ENCODE results near the gene CCIN. TPM values are rescaled to one million over a fixed set of nuclear protein-coding genes. Genes with fewer than 3 reads are reported as not detected.

CCIN gene
- total and polyA plus RNA-seq, 2 of the 13 experiments (the other 11 are each of a cell fraction or from before 2014, with no cell fraction given): not detected

DNA sequence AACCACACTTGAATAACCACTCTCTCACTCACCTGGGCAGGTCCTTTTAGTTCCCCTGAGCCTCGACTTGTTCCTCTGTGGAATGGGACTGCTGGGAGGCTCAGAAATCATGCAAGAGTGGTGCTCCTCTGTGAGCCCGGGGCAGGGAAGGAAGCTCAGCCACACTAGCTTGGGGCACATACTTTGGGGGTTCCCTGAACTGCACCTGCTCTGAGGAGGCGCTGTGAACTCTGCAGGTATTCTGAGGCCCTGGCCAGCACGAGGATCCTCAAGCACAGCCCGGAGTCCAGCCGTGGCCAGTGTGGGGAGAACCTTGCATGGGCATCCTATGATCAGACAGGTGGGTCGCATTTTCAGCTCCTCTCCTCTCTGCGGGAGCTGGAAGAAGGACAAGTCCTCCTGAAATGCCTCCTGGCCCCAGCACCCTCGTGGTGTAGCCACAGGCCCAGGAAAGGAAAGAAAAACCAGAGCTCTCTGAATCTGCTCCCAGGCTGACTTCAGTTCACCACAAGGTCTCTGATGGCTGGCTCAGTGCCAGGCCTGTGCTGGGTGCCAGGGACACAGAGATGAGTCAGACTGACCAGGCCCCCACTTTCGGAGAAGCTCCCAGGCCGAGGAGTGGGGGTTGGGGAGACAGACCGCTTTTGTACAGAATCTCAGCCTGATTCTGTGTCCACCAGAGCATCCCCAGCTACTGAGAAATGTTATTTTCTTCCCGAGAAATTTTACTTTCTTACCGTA is 20.7 kb upstream of the CCIN start:
- POLR2A ChIA-PET: interaction anchor here (0.6 to 1.4 kb wide), 4 partner anchors 9 to 192 kb away, joined by 3 to 4 read pairs (median 3); partner anchors contain the start of gene CLTA
- no peak for TF ChIP-seq REL (CRISPR knock-in tag; conservative IDR thresholded peaks at IDR 0.05)
- TF ChIP-seq, protein P1, sequence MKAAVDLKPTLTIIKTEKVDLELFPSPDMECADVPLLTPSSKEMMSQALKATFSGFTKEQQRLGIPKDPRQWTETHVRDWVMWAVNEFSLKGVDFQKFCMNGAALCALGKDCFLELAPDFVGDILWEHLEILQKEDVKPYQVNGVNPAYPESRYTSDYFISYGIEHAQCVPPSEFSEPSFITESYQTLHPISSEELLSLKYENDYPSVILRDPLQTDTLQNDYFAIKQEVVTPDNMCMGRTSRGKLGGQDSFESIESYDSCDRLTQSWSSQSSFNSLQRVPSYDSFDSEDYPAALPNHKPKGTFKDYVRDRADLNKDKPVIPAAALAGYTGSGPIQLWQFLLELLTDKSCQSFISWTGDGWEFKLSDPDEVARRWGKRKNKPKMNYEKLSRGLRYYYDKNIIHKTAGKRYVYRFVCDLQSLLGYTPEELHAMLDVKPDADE (CRISPR knock-in tag; IDR thresholded peaks at IDR 0.05): no peak
- no peak for TF ChIP-seq DMAP1 (CRISPR knock-in tag; IDR thresholded peaks at IDR 0.05)
- no peak for TF ChIP-seq RBM39 (IDR thresholded peaks at IDR 0.05; ENCODE audit: low read depth, low read length, poor library complexity, severe bottlenecking)
- no peak for TF ChIP-seq TEAD2 (CRISPR knock-in tag; IDR thresholded peaks at IDR 0.05)
- TF ChIP-seq ZBTB1 (CRISPR knock-in tag; IDR thresholded peaks at IDR 0.05; ENCODE audit: borderline replicate concordance): no peak
- TF ChIP-seq LCORL (IDR thresholded peaks at IDR 0.05): peak; percentile 69
- TF ChIP-seq LCORL (CRISPR knock-in tag; IDR thresholded peaks at IDR 0.05): no peak
- no peak for TF ChIP-seq ZNF720 (CRISPR knock-in tag; IDR thresholded peaks at IDR 0.05)
- TF ChIP-seq, protein P2, sequence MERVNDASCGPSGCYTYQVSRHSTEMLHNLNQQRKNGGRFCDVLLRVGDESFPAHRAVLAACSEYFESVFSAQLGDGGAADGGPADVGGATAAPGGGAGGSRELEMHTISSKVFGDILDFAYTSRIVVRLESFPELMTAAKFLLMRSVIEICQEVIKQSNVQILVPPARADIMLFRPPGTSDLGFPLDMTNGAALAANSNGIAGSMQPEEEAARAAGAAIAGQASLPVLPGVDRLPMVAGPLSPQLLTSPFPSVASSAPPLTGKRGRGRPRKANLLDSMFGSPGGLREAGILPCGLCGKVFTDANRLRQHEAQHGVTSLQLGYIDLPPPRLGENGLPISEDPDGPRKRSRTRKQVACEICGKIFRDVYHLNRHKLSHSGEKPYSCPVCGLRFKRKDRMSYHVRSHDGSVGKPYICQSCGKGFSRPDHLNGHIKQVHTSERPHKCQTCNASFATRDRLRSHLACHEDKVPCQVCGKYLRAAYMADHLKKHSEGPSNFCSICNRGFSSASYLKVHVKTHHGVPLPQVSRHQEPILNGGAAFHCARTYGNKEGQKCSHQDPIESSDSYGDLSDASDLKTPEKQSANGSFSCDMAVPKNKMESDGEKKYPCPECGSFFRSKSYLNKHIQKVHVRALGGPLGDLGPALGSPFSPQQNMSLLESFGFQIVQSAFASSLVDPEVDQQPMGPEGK (CRISPR knock-in tag; IDR thresholded peaks at IDR 0.05): peak; percentile 60; the same call in 1 of the 2 replicates
- no peak for TF ChIP-seq NR2F6 (IDR thresholded peaks at IDR 0.05)
- no peak for TF ChIP-seq NR2F6 (CRISPR knock-in tag; IDR thresholded peaks at IDR 0.05)
- TF ChIP-seq, protein P3, sequence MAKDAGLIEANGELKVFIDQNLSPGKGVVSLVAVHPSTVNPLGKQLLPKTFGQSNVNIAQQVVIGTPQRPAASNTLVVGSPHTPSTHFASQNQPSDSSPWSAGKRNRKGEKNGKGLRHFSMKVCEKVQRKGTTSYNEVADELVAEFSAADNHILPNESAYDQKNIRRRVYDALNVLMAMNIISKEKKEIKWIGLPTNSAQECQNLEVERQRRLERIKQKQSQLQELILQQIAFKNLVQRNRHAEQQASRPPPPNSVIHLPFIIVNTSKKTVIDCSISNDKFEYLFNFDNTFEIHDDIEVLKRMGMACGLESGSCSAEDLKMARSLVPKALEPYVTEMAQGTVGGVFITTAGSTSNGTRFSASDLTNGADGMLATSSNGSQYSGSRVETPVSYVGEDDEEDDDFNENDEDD (CRISPR knock-in tag; IDR thresholded peaks at IDR 0.05; ENCODE audit: borderline replicate concordance): no peak
- TF ChIP-seq YY1 (IDR thresholded peaks at IDR 0.05; ENCODE audit: insufficient read depth, insufficient replicate concordance, low read depth, low read length): no peak
- TF ChIP-seq ZNF607 (CRISPR knock-in tag; IDR thresholded peaks at IDR 0.05; ENCODE audit: borderline replicate concordance): no peak
- TF ChIP-seq, protein P4, sequence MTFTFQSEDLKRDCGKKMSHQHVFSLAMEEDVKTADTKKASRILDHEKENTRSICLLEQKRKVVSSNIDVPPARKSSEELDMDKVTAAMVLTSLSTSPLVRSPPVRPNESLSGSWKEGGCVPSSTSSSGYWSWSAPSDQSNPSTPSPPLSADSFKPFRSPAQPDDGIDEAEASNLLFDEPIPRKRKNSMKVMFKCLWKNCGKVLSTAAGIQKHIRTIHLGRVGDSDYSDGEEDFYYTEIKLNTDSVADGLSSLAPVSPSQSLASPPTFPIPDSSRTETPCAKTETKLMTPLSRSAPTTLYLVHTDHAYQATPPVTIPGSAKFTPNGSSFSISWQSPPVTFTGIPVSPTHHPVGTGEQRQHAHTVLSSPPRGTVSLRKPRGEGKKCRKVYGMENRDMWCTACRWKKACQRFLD (CRISPR knock-in tag; IDR thresholded peaks at IDR 0.05; ENCODE audit: borderline replicate concordance): 0 out of 2 replicates have a peak, but pooled peaks have one; percentile 43
- no peak for TF ChIP-seq ATF7-NPFF (CRISPR knock-in tag; IDR thresholded peaks at IDR 0.05; ENCODE audit: low read depth)
- no peak for TF ChIP-seq NFIC (IDR thresholded peaks at IDR 0.05; ENCODE audit: low read length)

More for the DNA sequence above, 20.7 kb upstream of the CCIN start:
- in situ Hi-C loops (cut with HindIII; ENCODE audit: extremely low pct_ligation_motif_present, low pct_unique_long_range_greater_than_20kb): no loop called here
- Histone ChIP-seq H3K36me3 (replicated peaks in 1 of 2; ENCODE audit: control insufficient read depth in 1 of 2, insufficient read depth in 2 of 2, low read length in 2 of 2) (no peaks in the 10 kb centered on the region), H3K27me3 (ENCODE audit: control insufficient read depth in 1 of 2, insufficient read depth in 2 of 2, low read length in 2 of 2) (peaks cover 3 to 8% of the 10 kb centered on the region in 2 experiments; a peak in 3 of 5 replicates), H3K9me3 (ENCODE audit: low read length) (peaks cover 11% of the 10 kb centered on the region; the same call in 1 of the 2 replicates), H3K4me3 (replicated peaks in 1 of 3; ENCODE audit: insufficient read depth in 1 of 3, low read depth in 2 of 3, low read length in 3 of 3) (no peak overlapping the region), H3K4me2 (ENCODE audit: low read depth, low read length) (no peak overlapping the region), H3K27ac (ENCODE audit: extremely low read length, insufficient read depth, low read length) (no peak overlapping the region), H4K20me1 (ENCODE audit: insufficient read depth, low read length) (no peaks in the 10 kb centered on the region), H3K9ac (ENCODE audit: insufficient read depth, low read depth, low read length) (no peak overlapping the region), H3K79me2 (ENCODE audit: insufficient read depth, low read length) (no peaks in the 10 kb centered on the region), H2AFZ (ENCODE audit: low read length) (no peak overlapping the region), H3K4me1 (ENCODE audit: insufficient read depth, low read length) (peaks cover 41% of the 10 kb centered on the region)
- ATAC-seq (peak; percentile 14; the same call in 2 of the 3 replicates), FAIRE-seq (no peak), DNase-seq (ENCODE audit: low spot score) (peak; percentile 63)
- WGBS (ENCODE audit: low lambda C conversion rate): 4% methylated on average over 6 of the region's 14 CpGs
- intact Hi-C loops (cut with micrococcal nuclease; ENCODE audit: unreplicated experiment): no loop called here
- CTCF ChIA-PET (ENCODE audit: low intra/inter-chr PET ratio, low total read pairs): no interaction called here
- no TSS peak for BruUV-seq (replicated peaks)

Data from HepG2 (cell line).